ENCODE measurements around the gene WDR37. TPM values are rescaled to one million over a fixed set of nuclear protein-coding genes. Genes with fewer than 3 reads are reported as not detected.

Gene WDR37
- total and polyA plus RNA-seq, 10 of the 15 experiments (the other 5 are each of a cell fraction or from before 2014, with no cell fraction given): 1.9 to 11.1 (median 7.1) TPM

- TF ChIP-seq ZNF592 (IDR thresholded peaks at IDR 0.05) (no peak), ZNF687 (IDR thresholded peaks at IDR 0.05) (no peak), ZNF217 (IDR thresholded peaks at IDR 0.05) (no peak), TCF7 (IDR thresholded peaks at IDR 0.05; ENCODE audit: borderline replicate concordance) (no peak)
These were observed 19.1 kb upstream of the WDR37 start (continued) for GRCh38 chr10:1037098-1037497.

Data from GM12878 (cell line).